ENCODE results near the gene CHCHD2. TPM values are rescaled to one million over a fixed set of nuclear protein-coding genes. Genes with fewer than 3 reads are reported as not detected.
"Not testable (repeated sequence)": the region's sequence is repeated elsewhere in the genome, so short reads cannot be mapped to it uniquely, and the experiment has no call there.

CHCHD2 gene
- total and polyA plus RNA-seq, 12 donors, result 217 to 1,335 (median 785) TPM

DNA sequence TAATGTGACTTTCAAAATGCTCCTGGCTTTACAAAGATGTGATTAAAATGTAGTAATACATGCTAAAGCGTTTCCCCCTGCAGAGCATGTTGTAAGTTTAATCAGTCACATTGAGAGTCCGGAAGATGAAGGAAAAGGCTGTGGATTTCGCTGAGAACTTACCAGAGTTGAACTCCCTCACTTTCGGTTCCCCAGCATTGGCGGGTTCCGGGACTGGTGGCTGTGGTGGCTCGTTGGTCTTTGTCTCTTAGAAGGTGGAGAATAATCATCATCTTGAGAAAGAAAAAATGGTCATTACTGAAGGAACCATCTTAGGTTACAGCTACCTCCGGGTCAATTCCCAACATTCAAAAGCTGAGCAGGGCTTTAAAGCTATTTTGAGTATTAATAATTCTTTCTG, 19.6 kb upstream of the CHCHD2 start:
- Histone ChIP-seq H3K4me1 (replicated peaks in 1 of 2) (peaks cover 0 to 14% of the 10 kb centered on the region in 2 donors), H3K9me3 (replicated peaks in 1 of 3) (no peaks in the 10 kb centered on the region), H3K36me3 (replicated peaks in 1 of 2) (no peaks in the 10 kb centered on the region), H3K27me3 (no peaks in the 10 kb centered on the region), H3K27ac (peak overlapping the region in 1 of 5 donors; percentile 29), H3K4me3 (no peak overlapping the region)
- TF ChIP-seq, protein P1, sequence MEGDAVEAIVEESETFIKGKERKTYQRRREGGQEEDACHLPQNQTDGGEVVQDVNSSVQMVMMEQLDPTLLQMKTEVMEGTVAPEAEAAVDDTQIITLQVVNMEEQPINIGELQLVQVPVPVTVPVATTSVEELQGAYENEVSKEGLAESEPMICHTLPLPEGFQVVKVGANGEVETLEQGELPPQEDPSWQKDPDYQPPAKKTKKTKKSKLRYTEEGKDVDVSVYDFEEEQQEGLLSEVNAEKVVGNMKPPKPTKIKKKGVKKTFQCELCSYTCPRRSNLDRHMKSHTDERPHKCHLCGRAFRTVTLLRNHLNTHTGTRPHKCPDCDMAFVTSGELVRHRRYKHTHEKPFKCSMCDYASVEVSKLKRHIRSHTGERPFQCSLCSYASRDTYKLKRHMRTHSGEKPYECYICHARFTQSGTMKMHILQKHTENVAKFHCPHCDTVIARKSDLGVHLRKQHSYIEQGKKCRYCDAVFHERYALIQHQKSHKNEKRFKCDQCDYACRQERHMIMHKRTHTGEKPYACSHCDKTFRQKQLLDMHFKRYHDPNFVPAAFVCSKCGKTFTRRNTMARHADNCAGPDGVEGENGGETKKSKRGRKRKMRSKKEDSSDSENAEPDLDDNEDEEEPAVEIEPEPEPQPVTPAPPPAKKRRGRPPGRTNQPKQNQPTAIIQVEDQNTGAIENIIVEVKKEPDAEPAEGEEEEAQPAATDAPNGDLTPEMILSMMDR (IDR thresholded peaks at IDR 0.05), result no peak
- TF ChIP-seq POLR2A (IDR thresholded peaks at IDR 0.05), result no peak
- DNase-seq, result no peak
- intact Hi-C loops (cut with DNase I), result no loop called here
- 81 to 92% (median 85%) methylated on average over 8 of the region's 8 CpGs for WGBS, 4 donors

DNA sequence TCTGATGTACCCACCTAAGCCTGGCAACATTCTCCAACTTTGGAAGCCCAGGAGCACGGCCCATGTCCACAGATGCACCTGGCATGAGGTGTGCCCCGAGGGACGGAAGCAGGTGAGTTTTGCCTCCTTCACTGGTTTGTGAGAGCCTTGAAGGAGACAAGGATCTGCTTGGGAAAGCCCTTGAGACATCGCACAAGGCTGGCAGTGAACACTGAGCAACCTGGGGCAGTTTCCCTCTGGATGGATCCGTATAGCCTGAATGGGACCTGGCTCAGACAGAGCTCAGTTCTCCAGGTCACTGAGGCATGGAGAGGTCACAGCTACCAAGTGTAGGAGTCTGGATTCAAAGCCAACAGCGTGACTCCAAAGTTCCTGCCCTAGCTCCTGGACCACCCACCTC, 18.7 kb upstream of the CHCHD2 start:
- H3K27ac ChIP-seq, result peak overlapping the region in 1 of 5 donors; percentile 29
- DNase-seq, result no peak
- H3K9me3 ChIP-seq (replicated peaks in 1 of 3), result no peaks in the 10 kb centered on the region
- intact Hi-C loops (cut with DNase I), result no loop called here
- H3K4me3 ChIP-seq, result no peak overlapping the region
- H3K36me3 ChIP-seq (replicated peaks in 1 of 2), result no peaks in the 10 kb centered on the region
- TF ChIP-seq, protein P1 (IDR thresholded peaks at IDR 0.05), result no peak
- no peak for TF ChIP-seq POLR2A (IDR thresholded peaks at IDR 0.05)
- no peaks in the 10 kb centered on the region for H3K27me3 ChIP-seq
- peaks cover 0 to 14% of the 10 kb centered on the region in 2 donors for H3K4me1 ChIP-seq (replicated peaks in 1 of 2)
- 75 to 91% (median 85%) methylated on average over 4 to 6 of the region's 6 CpGs for WGBS, 4 donors

DNA sequence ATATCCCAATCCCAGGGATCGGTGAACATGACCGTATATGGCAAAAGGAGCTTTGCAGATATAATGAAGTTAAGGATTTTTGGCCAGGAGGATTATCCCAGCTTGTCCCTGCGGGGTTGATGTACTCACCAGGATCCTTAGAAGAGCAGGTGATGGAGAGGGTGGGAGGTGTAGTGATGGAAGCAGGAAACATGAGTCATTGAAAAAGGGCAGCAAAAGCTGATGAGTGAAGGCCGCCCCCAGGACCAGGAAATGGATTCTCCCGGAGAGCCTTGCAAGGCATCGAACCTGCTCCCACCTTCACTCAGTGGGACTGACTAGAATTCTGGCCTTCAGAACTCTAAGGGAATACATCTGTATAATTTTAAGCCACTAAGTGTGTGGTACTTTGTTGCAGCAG, 15.2 kb upstream of the CHCHD2 start:
- no peak for DNase-seq
- Histone ChIP-seq H3K9me3 (replicated peaks in 1 of 3) (no peaks in the 10 kb centered on the region), H3K4me3 (no peak overlapping the region), H3K4me1 (replicated peaks in 1 of 2) (peaks cover 0 to 10% of the 10 kb centered on the region in 2 donors), H3K36me3 (replicated peaks in 1 of 2) (no peaks in the 10 kb centered on the region), H3K27me3 (no peaks in the 10 kb centered on the region), H3K27ac (no peak overlapping the region)
- 83 to 87% (median 87%) methylated on average over 6 of the region's 6 CpGs for WGBS, 4 donors
- TF ChIP-seq, protein P1 (IDR thresholded peaks at IDR 0.05), result no peak
- no peak for TF ChIP-seq POLR2A (IDR thresholded peaks at IDR 0.05)
- intact Hi-C loops (cut with DNase I), result no loop called here

DNA sequence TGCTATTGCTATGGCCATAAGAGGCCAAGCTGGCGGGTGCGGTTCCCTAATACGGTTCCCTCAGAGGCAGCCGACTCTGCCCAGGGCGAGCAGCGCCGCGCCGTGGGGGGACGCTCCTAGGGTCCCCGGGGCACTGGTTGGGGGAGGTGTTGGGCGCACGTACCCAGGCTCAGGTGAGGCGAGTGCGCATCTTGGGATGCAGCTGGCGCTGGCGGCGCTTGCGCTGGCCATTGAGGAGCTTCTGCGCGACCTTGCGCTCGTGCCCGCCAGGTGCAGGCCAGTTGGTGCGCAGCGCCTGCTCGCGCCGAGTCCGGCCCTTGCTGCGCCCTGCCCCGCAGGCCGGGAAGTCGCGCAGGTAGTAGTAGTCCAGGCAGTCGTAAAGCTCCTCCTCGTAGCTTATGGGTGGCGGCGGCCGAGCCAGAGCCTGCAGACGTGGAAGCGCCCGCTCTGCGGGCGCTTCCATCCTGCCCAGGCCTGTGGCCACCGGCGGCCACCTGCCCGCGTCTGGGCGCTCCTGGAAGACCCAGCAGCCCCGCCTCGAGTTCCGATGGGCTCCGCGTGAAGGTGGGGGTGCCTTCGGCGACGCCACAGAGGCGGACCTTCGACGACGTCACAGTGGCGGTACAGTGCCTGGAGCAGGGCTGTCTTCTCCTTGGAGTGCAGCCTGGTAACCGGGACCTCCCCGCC, 9.7 kb upstream of the CHCHD2 start, which contains the start of gene NUPR2:
NUPR2 (minus strand) TSS at position 566 of the 687 bp plus-strand sequence; CDS start at position 463, 103 bp downstream.
- WGBS, 4 donors, result 29 to 54% (median 36%) methylated on average over 3 to 65 of the region's 65 CpGs
- TF ChIP-seq, protein P1 (IDR thresholded peaks at IDR 0.05), result no peak
- no peak for TF ChIP-seq POLR2A (IDR thresholded peaks at IDR 0.05)
- DNase-seq, result peak in 1 of 7 donors; percentile 35
- Histone ChIP-seq H3K36me3 (replicated peaks in 1 of 2) (no peaks in the 10 kb centered on the region), H3K9me3 (replicated peaks in 1 of 3) (no peaks in the 10 kb centered on the region), H3K4me1 (replicated peaks in 1 of 2) (peaks cover 13 to 16% of the 10 kb centered on the region in 2 donors), H3K27ac (no peak within 1 kb of the TSS), H3K4me3 (no peak within 1 kb of the TSS), H3K27me3 (no peaks in the 10 kb centered on the region)
- intact Hi-C loops (cut with DNase I), result no loop called here

- DNase-seq; H3K9me3 ChIP-seq (replicated peaks in 1 of 3); H3K4me3 ChIP-seq; H3K27ac ChIP-seq; H3K36me3 ChIP-seq (replicated peaks in 1 of 2); intact Hi-C loops (cut with DNase I); H3K27me3 ChIP-seq: not testable (repeated sequence)
- peaks cover 16% of the 10 kb centered on the region in 2 donors for H3K4me1 ChIP-seq (replicated peaks in 1 of 2)
- 87 to 95% (median 89%) methylated on average over 3 of the region's 3 CpGs for WGBS, 4 donors
Measured at GRCh38 chr7:56112244-56112643, 6.0 kb upstream of the CHCHD2 start.

Measured in adrenal gland (tissue), 12 donors.